HepG2 (cell line): ENCODE data around the gene FAM131C. TPM values are rescaled to one million over a fixed set of nuclear protein-coding genes. Genes with fewer than 3 reads are reported as not detected.
A peak's percentile ranks its signal among the peaks of the same experiment; 100 is the strongest.

Experiments used
- DNMT3B ChIP-seq: conservative IDR thresholded peaks from 2 replicates; pipeline ENCODE4 v1.6.1; 2016; ENCODE audit warnings: missing biosample characterization, control low read depth
- FOXM1 ChIP-seq: sonication (generic); formaldehyde crosslinking; IDR thresholded peaks from 2 replicates; pipeline ENCODE4 v1.5.0; 2020; ENCODE audit warnings: missing genetic modification reagents
- FOXP4 ChIP-seq: sonication (generic); formaldehyde crosslinking; IDR thresholded peaks from 2 replicates; pipeline ENCODE4 v1.4.0; 2020; ENCODE audit warnings: missing genetic modification reagents
- JUNB ChIP-seq: sonication (generic); formaldehyde crosslinking; IDR thresholded peaks from 2 replicates; pipeline ENCODE4 v1.8.0; 2022; ENCODE audit warnings: missing genetic modification reagents, mild to moderate bottlenecking, borderline replicate concordance
- PHF5A ChIP-seq: IDR thresholded peaks from one replicate; pipeline ENCODE4 v1.6.1; 2018; ENCODE audit warnings: low read depth, missing genetic modification reagents; ENCODE audit not compliant: unreplicated experiment
- RAD51 ChIP-seq: fragments of 450-650 bp; IDR thresholded peaks from 2 replicates; pipeline ENCODE4 v1.6.1; 2016; ENCODE audit warnings: borderline replicate concordance
- RXRA ChIP-seq: sonication (generic); formaldehyde crosslinking; IDR thresholded peaks from 2 replicates; pipeline ENCODE4 v1.5.1; 2020; ENCODE audit warnings: missing genetic modification reagents
- SETDB1 ChIP-seq: sonication (generic); formaldehyde crosslinking; IDR thresholded peaks from 2 replicates; pipeline ENCODE4 v1.5.1; 2020; ENCODE audit warnings: missing genetic modification reagents, mild to moderate bottlenecking, borderline replicate concordance
- ZNF225 ChIP-seq: sonication (generic); formaldehyde crosslinking; IDR thresholded peaks from 2 replicates; pipeline ENCODE4 v1.4.0; 2020; ENCODE audit warnings: mild to moderate bottlenecking, missing genetic modification reagents
- ZNF761 ChIP-seq: sonication (generic); formaldehyde crosslinking; conservative IDR thresholded peaks from 2 replicates; pipeline ENCODE4 v1.4.0; 2020; ENCODE audit warnings: mild to moderate bottlenecking, missing genetic modification reagents
- ZNF772 ChIP-seq: sonication (generic); formaldehyde crosslinking; IDR thresholded peaks from 2 replicates; pipeline ENCODE4 v1.5.0; 2020; ENCODE audit warnings: mild to moderate bottlenecking, missing genetic modification reagents
- ZNF775 ChIP-seq: sonication (generic); formaldehyde crosslinking; IDR thresholded peaks from 2 replicates; pipeline ENCODE4 v1.4.0; 2020; ENCODE audit warnings: missing genetic modification reagents, mild to moderate bottlenecking, moderate library complexity, borderline replicate concordance
- ZZZ3 ChIP-seq: sonication (generic); formaldehyde crosslinking; IDR thresholded peaks from 2 replicates; pipeline ENCODE4 v1.4.0; 2020; ENCODE audit warnings: missing genetic modification reagents, mild to moderate bottlenecking, borderline replicate concordance
- polyA plus RNA-seq, 8 experiments: library from polyadenylated mRNA; depleted of rRNA in 3 of 8; stranded (reverse) in 7 of 8; unstranded in 1 of 8; fragments of >200 nt; fragmentation: Illumina TruSeq in 4 of 8; extraction: Trizol in 4 of 8; gene quantifications; 2 replicates each; pipeline versions ENCODE4 v1.2.1 to v1.2.3, GENCODE V29; 2011 to 2016; ENCODE audit warnings: low read depth in 4 of 8, missing spikeins in 1 of 8, mixed read lengths in 1 of 8; ENCODE audit not compliant: insufficient read depth in 1 of 8
- total RNA-seq, 5 experiments: library from RNA; depleted of rRNA; stranded (reverse); fragments of >200 nt; fragmentation: Illumina TruSeq; extraction: Trizol; gene quantifications; 2 replicates each; pipeline ENCODE4 v1.2.3, GENCODE V29; 2016; ENCODE audit warnings: low read depth in 1 of 5
- TF ChIP-seq, protein P1 (sequence below): sonication (generic); formaldehyde crosslinking; IDR thresholded peaks from 2 replicates; pipeline ENCODE4 v1.4.0; 2020; ENCODE audit warnings: missing genetic modification reagents, low read depth, mild to moderate bottlenecking, borderline replicate concordance
- TF ChIP-seq, protein P2 (sequence below): sonication (generic); formaldehyde crosslinking; IDR thresholded peaks from 2 replicates; pipeline ENCODE4 v1.4.0; 2020; ENCODE audit warnings: missing genetic modification reagents
- TF ChIP-seq, protein P3 (sequence below): sonication (generic); formaldehyde crosslinking; IDR thresholded peaks from one replicate; pipeline ENCODE4 v1.5.1; 2020; ENCODE audit warnings: mild to moderate bottlenecking, missing genetic modification reagents; ENCODE audit errors: not compliant biosample characterization
- TF ChIP-seq, protein P4 (sequence below): sonication (generic); formaldehyde crosslinking; IDR thresholded peaks from 2 replicates; pipeline ENCODE4 v1.5.0; 2020; ENCODE audit warnings: missing genetic modification reagents

FAM131C gene
- total and polyA plus RNA-seq, 2 of the 13 experiments (the other 11 are each of a cell fraction or from before 2014, with no cell fraction given) = 0.07 TPM; not detected in 1

- TF ChIP-seq FOXP4 (CRISPR knock-in tag) = no peak
- peak; percentile 70; the same call in 1 of the 2 replicates for TF ChIP-seq RXRA (CRISPR knock-in tag)
- no peak for TF ChIP-seq FOXM1 (CRISPR knock-in tag)
- no peak for TF ChIP-seq ZNF775
- TF ChIP-seq SETDB1 (CRISPR knock-in tag) = no peak
- no peak for TF ChIP-seq ZNF772
- no peak for TF ChIP-seq PHF5A (CRISPR knock-in tag)
- TF ChIP-seq, protein P1, sequence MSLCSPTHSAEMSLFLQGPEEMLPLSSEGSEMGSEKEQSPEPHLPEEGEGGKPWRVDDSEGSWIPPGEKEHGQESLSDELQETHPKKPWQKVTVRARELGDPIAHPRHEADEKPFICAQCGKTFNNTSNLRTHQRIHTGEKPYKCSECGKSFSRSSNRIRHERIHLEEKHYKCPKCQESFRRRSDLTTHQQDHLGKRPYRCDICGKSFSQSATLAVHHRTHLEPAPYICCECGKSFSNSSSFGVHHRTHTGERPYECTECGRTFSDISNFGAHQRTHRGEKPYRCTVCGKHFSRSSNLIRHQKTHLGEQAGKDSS (CRISPR knock-in tag) = no peak
- no peak for TF ChIP-seq JUNB (CRISPR knock-in tag)
- TF ChIP-seq ZNF761 (CRISPR knock-in tag) = no peak
- TF ChIP-seq, protein P2, sequence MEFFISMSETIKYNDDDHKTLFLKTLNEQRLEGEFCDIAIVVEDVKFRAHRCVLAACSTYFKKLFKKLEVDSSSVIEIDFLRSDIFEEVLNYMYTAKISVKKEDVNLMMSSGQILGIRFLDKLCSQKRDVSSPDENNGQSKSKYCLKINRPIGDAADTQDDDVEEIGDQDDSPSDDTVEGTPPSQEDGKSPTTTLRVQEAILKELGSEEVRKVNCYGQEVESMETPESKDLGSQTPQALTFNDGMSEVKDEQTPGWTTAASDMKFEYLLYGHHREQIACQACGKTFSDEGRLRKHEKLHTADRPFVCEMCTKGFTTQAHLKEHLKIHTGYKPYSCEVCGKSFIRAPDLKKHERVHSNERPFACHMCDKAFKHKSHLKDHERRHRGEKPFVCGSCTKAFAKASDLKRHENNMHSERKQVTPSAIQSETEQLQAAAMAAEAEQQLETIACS (CRISPR knock-in tag) = no peak
- no peak for TF ChIP-seq ZZZ3 (CRISPR knock-in tag)
- TF ChIP-seq ZNF225 (CRISPR knock-in tag) = no peak
- TF ChIP-seq DNMT3B (CRISPR knock-in tag) = no peak
- TF ChIP-seq, protein P3, sequence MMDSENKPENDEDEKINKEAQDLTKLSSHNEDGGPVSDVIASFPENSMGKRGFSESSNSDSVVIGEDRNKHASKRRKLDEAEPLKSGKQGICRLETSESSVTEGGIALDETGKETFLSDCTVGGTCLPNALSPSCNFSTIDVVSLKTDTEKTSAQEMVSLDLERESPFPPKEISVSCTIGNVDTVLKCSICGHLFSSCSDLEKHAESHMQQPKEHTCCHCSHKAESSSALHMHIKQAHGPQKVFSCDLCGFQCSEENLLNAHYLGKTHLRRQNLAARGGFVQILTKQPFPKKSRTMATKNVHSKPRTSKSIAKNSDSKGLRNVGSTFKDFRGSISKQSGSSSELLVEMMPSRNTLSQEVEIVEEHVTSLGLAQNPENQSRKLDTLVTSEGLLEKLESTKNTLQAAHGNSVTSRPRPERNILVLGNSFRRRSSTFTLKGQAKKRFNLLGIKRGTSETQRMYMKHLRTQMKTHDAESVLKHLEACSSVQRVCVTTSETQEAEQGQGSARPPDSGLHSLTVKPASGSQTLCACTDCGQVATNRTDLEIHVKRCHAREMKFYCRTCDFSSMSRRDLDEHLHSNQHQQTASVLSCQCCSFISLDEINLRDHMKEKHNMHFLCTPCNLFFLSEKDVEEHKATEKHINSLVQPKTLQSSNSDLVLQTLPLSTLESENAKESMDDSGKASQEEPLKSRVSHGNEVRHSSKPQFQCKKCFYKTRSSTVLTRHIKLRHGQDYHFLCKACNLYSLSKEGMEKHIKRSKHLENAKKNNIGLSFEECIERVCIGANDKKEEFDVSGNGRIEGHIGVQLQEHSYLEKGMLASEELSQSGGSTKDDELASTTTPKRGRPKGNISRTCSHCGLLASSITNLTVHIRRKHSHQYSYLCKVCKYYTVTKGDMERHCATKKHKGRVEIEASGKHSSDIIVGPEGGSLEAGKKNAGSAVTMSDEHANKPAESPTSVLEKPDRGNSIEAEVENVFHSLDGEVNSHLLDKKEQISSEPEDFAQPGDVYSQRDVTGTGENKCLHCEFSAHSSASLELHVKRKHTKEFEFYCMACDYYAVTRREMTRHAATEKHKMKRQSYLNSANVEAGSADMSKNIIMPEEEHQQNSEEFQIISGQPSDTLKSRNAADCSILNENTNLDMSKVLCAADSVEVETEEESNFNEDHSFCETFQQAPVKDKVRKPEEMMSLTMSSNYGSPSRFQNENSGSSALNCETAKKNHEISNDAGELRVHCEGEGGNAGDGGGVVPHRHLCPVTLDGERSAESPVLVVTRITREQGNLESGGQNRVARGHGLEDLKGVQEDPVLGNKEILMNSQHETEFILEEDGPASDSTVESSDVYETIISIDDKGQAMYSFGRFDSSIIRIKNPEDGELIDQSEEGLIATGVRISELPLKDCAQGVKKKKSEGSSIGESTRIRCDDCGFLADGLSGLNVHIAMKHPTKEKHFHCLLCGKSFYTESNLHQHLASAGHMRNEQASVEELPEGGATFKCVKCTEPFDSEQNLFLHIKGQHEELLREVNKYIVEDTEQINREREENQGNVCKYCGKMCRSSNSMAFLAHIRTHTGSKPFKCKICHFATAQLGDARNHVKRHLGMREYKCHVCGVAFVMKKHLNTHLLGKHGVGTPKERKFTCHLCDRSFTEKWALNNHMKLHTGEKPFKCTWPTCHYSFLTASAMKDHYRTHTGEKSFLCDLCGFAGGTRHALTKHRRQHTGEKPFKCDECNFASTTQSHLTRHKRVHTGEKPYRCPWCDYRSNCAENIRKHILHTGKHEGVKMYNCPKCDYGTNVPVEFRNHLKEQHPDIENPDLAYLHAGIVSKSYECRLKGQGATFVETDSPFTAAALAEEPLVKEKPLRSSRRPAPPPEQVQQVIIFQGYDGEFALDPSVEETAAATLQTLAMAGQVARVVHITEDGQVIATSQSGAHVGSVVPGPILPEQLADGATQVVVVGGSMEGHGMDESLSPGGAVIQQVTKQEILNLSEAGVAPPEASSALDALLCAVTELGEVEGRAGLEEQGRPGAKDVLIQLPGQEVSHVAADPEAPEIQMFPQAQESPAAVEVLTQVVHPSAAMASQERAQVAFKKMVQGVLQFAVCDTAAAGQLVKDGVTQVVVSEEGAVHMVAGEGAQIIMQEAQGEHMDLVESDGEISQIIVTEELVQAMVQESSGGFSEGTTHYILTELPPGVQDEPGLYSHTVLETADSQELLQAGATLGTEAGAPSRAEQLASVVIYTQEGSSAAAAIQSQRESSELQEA (CRISPR knock-in tag) = no peak
- TF ChIP-seq, protein P4, sequence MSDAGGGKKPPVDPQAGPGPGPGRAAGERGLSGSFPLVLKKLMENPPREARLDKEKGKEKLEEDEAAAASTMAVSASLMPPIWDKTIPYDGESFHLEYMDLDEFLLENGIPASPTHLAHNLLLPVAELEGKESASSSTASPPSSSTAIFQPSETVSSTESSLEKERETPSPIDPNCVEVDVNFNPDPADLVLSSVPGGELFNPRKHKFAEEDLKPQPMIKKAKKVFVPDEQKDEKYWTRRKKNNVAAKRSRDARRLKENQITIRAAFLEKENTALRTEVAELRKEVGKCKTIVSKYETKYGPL (CRISPR knock-in tag) = no peak
- no peak for TF ChIP-seq RAD51
Measured at GRCh38 chr1:16012590-16013219, 60.7 kb downstream of the FAM131C start (continued).
